GM18517 (cell line): ENCODE data around the gene DENND11.

Experiments
- ATAC-seq: cut with Tn5 transposase; IDR thresholded peaks from one replicate; pipeline ENCODE4 v1.9.1; 2021; ENCODE audit warnings: mild to moderate bottlenecking, moderate library complexity; ENCODE audit not compliant: unreplicated experiment

DENND11 gene, protein sequence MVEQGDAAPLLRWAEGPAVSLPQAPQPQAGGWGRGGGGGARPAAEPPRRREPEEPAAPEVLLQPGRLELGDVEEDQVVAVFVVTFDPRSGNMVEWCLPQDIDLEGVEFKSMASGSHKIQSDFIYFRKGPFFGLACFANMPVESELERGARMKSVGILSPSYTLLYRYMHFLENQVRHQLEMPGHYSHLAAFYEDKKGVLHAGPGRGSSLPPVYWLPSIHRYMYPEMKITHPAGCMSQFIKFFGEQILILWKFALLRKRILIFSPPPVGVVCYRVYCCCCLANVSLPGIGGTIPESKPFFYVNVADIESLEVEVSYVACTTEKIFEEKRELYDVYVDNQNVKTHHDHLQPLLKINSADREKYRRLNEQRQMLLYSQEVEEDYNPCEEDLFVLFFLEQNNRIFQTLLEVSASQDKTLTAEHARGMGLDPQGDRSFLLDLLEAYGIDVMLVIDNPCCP

DNA sequence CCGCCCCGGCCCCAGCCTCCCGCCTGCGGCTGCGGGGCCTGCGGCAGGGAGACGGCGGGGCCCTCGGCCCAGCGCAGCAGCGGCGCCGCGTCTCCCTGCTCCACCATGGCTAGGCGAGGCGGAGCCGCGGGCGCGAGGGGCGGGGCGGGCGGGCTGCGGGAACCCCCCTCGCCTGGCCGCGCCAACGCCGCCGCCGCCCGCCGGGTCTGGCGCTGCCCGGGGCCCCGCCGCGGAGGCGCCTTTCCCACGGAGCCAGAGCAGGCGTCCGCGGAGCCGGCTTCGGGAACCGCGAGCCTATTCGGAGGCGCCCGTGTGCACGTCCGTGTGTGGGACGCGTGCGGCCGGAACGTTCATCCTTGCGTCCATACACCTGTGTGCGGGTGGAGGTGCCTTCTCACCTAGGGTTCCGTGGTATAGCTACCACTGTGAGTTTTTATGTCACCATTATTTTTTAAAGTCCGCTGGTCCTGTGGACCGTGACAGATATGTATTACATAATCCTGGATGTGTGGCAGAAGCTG, at the start of gene DENND11:
Gene DENND11, minus strand, starts transcription at position 120 of the 521 bp plus-strand sequence. Its CDS starts 13 bp downstream, at position 107.
- ATAC-seq: peak; percentile 67

DNA sequence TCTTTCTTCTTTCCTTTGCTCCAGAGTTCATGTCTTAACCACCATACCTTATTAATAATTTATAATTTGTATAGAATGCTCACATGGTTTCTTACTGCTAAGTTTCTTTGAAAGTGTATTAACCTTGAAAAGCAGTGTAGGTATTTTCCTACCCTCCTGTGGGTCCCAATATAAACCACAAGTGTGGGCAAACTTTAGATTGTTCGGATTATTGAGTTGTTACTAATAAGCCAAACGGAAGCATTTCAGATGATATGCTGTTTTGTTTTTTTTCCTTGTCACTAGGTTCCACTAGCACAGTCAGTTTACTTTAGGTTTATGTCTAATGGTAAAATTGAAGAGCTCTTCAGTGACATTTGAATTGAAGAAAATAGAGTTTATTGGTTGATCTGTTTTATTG, 46.4 kb upstream of the DENND11 start:
- ATAC-seq: no peak

DNA sequence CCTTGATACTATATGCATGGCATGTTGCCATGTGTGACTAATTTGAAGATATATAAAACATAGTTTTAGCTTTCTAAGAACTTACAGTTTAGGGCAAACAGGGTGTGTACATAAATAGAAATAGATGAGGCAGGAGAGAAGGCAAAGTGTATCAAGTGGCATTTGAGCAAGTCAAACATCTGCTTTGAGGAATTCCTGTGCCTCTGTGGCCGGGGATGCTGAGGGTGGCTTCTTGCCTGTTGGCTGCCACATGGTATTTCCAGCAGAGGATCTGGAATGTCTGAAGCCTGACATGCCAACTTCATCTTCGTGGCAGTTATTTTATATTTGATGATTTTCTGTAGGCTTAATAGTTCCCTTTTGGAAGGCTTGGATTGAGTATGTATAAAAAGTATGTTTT, 42.2 kb upstream of the DENND11 start:
- no peak for ATAC-seq

DNA sequence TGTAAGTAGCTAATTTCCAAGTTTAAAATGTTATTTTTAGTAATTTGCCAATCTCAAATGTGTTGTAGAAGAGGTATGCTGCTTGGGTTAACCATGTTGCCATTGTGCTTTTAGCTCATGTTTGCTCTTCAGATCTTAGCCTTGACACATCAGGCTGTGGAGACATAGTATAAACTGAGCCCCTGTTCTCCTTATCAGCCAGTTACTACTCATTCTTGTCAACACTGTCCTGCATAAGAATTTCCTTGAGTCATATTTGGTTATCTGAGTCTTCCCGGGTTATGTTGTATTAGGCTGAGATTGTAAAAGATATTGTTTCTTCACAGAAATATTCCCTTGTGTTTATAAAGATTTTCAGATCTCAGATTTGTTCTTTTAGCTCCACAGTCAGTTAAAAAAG, 40.3 kb upstream of the DENND11 start:
- ATAC-seq: no peak

DNA sequence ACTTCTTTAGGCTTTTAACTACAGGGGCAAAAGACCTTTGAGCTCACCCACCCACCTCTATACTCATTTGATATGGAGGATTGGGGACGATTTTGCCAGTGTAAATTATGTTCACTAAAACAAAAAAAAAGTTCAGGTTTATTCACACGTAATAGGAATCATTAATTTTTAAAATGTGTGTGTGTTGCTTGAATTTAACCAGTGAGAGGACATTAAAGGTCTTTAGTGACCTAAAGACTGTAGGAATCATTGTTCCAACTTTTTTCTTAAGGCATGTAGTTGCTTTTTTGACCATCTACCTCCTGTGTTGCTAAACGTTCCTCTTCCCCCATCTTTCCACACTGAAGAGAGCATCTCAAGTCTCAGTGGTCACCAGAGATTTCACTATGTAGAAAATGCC, 37.3 kb upstream of the DENND11 start:
- ATAC-seq: no peak

DNA sequence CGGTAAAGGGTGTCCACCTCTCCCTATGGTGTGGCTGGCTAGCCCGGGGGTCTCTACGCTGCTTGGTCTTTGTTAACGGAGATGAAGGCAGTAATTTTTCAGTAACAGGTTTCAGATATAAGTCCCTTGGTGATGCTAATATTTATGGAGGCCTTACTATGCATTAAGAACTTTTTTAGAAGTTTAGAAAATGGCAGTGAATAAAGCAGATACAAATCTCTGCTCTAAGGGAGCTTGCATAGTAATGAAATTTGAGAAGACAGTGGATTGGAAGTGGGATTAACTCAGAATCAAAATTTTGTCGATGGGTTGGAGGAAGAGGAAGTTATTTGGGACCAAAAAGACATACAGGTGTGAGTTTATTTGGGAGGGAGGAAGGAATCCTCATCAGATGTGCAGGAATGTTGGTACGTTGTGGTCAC, 36.6 kb upstream of the DENND11 start:
- ATAC-seq: no peak

DNA sequence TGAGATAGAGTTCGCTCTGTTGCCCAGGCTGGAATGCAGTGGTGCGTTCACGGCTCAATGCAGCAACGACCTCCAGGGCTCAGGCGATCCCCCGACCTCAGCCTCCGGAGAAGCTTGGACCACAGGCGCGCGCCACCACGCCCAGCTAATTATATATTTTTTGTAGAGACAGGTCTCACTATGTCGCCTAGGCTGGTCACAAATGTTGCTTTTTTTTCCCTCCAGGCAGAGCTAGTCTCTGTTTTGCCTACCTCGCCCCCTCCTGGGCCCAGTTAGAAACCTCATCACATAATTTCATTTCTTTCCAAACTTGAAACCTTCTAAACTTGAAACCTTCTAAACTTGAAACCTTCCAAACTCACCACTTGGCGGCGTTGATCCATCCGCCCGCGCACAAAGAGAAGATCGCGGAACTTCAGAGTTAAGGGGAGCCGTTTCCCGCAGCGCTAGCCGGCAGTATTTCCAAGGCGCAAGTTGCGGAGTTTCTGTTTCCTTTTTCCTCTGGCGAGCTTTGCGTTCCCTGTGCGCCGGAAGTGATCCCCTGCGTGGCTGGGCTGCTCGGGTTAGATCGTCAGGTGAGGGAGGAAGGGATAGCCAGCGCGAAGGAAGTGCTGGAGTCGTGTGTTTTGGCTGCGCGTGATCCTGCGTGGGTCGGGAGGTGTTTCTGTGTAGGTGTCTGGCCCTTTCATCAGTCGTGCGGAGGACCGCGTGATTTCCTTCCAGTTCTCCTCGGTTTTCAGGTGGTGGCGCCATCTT, 36.0 kb upstream of the DENND11 start, which contains the start of gene SSBP1:
Gene SSBP1, plus strand, starts transcription at position 523 of the 756 bp plus-strand sequence. CDS start 809 bp downstream, outside the sequence.
- peak; percentile 91 for ATAC-seq

DNA sequence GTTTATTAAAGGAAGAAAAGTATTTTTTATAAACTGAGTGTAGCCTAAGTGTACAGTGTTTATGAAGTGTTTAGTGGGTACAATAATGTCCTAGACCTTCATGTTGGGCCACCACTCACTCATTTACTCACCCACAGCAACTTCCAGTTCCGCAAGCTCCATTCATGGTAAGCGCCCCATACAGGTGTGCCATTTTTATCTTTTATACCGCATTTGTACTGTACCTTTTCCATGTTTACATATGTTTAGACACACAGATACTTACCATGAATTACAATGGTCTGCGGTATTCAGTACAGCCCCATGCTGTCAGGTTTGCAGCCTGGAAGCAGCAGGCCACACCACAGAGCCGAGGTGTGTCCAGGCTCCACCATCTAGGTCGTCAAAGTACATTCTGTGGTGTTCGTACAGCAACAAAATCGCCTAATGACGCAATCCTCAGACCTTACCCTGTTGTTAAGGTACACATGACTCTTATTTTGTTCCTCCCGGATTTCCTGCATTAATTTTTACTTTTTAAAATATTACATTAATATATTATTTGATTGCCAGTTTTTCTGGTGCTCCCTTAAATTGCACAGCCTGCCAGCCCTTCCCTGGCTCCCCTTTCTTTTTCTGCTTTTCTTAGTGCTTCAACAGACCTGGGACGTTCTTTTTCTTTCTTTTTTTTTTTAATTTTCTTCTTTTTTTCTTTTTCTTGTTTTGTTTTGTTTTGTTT, 35.3 kb upstream of the DENND11 start:
- no peak for ATAC-seq

DNA sequence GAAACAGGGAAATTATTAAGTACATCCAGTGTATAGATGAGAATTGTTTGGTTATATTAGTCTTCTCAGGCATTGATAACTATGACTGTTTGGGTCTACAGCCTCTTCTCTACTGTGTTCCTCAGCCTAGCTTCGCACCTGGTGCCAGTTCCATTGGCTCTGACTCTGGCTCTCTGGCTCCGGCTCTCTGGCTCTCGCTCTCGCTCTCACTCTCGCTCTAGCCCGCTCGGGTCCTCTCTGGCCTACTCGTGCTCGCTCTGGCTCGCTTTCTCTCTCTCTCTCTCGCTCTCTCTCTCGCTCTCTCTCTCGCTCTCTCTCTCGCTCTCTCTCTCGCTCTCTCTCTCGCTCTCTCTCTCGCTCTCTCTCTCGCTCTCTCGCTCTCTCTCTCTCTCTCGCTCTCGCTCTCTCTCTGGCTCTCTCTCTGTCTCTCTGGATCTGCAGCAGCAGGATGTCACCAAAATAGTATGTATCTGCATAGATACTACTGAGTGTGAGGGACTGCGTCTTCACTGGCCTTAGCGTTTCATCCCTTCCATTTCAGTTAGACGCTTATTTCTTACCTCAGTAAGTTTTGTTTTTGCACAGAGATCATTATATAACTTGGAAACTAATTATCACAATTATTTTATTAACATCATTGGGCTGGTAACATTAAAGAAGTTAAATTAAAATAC, 29.6 kb upstream of the DENND11 start:
- no peak for ATAC-seq

DNA sequence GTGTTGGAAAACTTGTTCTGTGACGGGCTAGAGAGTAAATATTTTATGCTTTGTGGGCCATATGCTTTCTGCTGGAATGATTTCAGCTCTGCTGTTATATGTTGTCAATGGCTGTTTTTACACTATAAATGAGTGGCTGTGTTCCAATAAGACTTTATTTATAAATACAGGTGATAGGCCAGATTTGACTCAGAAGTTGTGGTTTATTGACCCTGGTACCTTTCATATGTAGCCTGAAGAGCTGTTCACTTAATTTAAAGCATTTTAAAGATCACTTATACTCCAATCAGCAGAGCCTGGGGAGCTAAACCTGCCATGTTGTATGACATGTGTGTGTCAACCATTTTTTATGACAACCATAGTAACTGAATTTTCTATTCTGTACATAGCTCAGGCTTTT, 27.1 kb upstream of the DENND11 start:
- ATAC-seq: no peak

DNA sequence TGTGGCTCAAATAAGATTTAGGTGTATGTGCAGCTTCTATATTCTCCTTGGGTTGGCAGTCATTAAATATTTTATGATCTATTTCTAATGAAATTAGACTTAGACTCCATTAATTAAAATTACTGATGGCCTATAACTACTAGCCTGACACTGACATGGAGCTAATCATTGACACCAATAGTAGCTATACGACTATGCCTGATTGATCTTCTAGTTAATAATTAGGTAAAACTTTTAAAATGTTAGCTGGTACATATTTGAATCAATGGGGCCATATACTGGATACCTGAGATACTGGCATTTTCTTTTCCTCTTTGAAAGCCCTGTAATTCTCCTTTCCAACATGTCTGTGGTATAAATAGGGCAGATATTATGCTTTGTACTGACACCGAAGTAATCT, 20.6 kb upstream of the DENND11 start:
- no peak for ATAC-seq

DNA sequence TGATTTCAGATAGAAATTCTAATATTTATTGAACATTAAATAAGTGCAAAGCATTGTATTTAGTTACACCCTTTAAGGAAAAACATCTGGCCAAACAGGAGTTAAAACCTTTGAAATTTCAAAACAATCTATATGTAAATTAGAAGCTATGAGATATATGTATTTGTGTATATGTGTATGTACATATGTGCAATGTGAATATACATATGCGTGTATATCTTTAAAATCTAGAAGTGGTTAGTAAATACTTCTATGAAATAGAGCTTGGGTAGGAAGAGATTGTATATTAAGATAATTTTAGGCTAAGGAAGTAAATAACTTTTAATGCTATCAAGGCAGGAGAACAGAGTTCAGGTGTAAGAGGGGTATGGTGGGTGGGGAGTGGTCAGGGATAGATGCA, 15.5 kb upstream of the DENND11 start:
- ATAC-seq: no peak

DNA sequence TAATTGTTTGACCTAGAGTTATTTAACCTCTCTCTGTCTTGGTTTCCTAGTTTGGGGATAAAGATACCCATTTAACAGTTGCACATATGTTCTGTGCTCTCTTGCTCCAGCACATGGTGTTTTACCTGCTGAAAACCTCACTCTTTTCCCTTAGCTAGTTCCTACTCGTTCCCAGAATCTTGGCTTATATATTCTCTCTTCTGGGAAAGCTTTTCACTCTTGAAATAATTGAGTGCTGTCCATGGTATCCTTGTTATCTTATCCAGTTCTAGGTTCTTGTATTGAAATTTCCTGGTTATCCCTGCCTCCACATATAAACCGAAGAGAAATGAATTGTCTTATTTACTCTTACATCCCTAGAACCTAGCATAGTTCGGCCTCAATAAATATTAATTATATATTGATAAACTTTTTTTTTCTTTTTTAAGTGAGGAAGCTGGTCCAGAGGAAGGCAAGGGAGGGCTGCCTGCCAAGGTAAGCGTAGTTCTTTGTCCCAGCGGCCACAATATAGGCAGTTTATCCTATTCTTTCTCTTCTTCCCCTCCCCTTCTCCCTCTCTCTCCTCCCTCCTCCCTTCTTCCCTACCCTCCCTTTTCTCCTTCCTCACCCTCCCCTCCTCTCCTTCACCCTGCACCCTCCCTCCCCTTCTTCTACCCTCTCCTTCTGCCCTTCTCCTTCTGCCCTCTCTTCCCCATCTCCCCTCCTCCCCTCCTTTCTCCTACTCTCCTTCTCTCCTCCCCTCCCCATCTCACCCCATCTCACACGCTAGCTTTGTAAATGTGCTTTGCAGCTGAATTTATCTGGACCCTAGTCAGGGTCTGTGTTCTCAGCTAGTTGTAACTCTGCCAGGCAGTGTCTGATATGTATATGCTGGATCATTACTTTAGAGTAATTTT, 14.1 kb upstream of the DENND11 start:
- ATAC-seq: no peak

DNA sequence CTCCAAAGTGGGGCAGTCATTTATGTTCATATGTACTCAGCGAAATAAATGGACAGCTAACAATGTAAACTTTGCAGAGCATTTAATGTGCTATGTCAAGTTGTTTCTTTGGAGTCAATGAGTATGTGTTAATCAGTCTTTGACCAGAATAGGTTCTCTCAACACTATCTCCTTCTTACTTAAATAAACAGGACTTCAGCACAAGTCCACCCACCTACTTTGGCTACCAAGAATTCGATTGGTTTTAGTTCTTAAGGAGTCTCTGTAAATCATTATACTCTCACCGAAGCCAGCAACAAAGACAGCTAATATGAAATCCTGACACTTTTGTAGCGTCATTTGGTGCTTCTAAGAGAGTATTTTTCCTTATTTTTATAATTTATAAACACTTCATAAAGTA, 13.1 kb upstream of the DENND11 start:
- ATAC-seq: no peak

DNA sequence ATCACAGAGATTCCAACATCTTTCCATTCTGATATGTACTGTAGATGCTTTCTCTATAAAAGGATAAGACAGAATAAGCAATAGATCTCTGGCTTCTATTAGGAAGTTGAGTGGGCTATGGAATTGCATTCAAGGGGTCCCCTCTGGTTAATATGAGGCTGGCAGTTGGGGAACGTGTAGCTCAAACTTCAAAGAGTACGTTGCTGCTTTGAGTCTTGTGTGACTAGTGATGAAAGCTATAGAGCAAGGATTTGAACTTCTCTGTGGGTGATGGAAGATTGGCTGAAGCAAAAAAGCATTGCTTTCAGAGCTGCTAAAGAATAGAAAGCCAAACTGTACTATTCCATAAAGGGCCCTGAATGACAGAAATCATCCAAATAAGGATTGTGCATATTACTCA, 12.6 kb upstream of the DENND11 start:
- no peak for ATAC-seq

DNA sequence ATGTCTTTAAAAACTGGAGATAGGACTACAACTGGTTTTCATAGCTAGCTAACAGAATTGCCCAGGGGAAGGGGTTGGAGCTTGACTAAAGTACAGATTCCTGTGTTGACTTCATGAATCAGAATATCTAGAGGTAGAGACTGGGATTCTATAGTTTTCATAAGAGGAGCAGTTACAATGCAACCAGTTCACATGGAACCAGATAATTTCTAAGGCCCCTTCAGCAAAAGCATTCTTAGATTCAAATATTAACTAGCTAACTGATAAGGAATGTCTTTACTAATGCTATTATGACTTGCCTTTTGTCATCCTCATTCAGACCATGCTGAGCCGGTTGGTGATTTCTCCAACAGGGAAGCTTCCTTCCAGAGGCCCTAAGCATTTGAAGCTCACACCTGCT, 11.9 kb upstream of the DENND11 start:
- ATAC-seq: no peak

DNA sequence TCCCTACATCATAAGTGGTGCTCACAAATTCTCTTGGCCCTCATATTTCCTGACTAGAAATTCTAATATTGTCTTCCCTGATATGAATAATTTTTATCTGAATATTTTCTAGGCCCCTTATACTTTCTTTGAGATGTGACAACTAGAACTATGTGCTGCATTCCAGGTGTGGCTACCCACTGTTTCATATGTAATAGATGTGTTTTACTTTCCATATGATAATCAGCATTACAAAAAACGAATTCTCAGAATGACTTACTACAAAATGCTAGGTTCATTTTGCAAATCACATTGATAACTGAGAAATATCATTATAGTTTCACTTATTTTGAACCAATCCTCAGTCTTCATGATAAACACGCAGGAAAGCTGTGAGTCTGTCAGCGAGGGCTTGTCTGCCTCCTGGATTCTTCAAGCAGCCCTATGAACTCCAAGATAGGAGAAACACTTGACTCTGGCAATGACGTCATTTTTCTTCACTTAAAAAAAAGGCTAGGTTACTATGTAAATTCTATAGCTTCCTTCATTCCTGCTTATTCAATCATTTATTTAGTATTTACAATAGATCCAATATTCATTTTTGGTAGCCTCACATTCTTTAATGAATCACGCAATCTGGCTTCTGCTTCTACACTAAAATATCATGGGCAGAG, 10.8 kb upstream of the DENND11 start:
- ATAC-seq: no peak

DNA sequence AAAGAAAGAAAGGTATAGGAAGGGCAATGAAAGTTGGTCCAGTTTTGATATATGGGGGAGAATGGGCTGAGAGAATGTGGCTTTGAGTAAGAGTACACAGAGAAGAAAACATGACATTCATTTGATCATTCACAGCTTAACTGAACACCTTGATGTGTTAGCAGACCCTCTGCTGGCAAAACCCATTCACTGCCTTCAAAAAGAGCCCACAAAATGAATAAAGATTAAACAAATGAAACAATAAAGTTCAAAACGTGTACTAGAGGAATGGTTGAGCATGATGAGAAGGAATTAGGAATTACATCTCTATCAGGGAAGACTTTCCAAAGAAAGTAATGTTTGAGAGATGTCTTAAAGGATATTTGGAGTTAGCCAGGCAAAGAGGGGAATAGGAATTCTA, 8.3 kb upstream of the DENND11 start:
- ATAC-seq: no peak

DNA sequence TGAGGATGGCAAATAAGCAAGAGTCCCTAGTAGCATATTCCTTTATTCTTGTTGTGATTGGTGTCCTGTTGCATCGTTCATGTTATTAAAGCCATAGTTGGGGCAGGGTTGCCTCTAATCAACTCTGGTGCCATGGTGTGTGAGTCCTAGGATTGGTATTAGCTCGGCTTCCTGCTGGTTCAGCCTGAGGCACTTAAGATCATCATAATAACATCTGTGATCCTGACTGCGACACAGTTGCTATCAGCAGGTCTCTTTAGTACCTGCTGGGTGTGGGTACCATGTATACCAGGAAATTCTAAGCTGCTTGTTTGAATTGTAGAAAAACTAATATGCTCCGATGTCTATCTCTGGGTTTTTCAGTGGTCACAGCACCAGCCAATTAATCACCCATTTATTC, 7.8 kb upstream of the DENND11 start:
- no peak for ATAC-seq
